Calu3 (cell line): ENCODE results near the gene PPP1R14C. TPM values are rescaled to one million over a fixed set of nuclear protein-coding genes. Genes with fewer than 3 reads are reported as not detected.

Experiments used
- BruUV-seq: library from RNA; stranded (reverse); fragments of 400-500 nt; replicated peaks from 2 replicates; lab custom pipeline; 2021; lab: Mats Ljungman, UMichigan
- CTCF ChIA-PET: fragments of 300-600 bp; sonication (Branson Sonifier 250); formaldehyde crosslinking; loops from one replicate; lab custom pipeline; 2022; ENCODE audit warnings: antibody characterized with exemption; lab: Charles Lee
- DNase-seq: peaks from one replicate; pipeline ENCODE4 v3.0.0; 2022
- H3K27ac Mint-ChIP-seq: one replicate; pipeline ENCODE4 v1.8.0; 2022; ENCODE audit warnings: mixed read lengths; ENCODE audit not compliant: unreplicated experiment
- H3K27me3 Mint-ChIP-seq: one replicate; pipeline ENCODE4 v1.8.0; 2022; ENCODE audit warnings: mixed read lengths; ENCODE audit not compliant: unreplicated experiment
- H3K36me3 Mint-ChIP-seq: one replicate; pipeline ENCODE4 v1.8.0; 2022; ENCODE audit warnings: mild to moderate bottlenecking, moderate library complexity, mixed read lengths; ENCODE audit not compliant: insufficient read depth, unreplicated experiment
- H3K4me1 Mint-ChIP-seq: one replicate; pipeline ENCODE4 v1.8.0; 2022; ENCODE audit warnings: mild to moderate bottlenecking, low read depth, mixed read lengths; ENCODE audit not compliant: unreplicated experiment
- H3K4me3 Mint-ChIP-seq: one replicate; pipeline ENCODE4 v1.8.0; 2022; ENCODE audit warnings: mild to moderate bottlenecking, low read depth, moderate library complexity, mixed read lengths; ENCODE audit not compliant: unreplicated experiment
- H3K9me3 Mint-ChIP-seq: one replicate; pipeline ENCODE4 v1.8.0; 2022; ENCODE audit warnings: low read depth, mixed read lengths; ENCODE audit not compliant: unreplicated experiment
- intact Hi-C: fragments of 100-400 bp; cut with micrococcal nuclease; formaldehyde crosslinking; loops from one replicate; pipeline ENCODE4 v1.10.0; 2022; ENCODE audit not compliant: unreplicated experiment
- total RNA-seq: library from RNA; stranded (reverse); gene quantifications from 2 replicates; pipeline ENCODE4 v1.2.3, GENCODE V29; 2022
- TF ChIP-seq, protein P1 (sequence below): fragments of 200-600 bp; IDR thresholded peaks from one replicate; pipeline ENCODE4 v1.8.0; 2022; ENCODE audit warnings: antibody characterized with exemption; ENCODE audit not compliant: unreplicated experiment

PPP1R14C gene
- total RNA-seq, 1 experiment from 2014 or later, result 3.6 TPM

DNA sequence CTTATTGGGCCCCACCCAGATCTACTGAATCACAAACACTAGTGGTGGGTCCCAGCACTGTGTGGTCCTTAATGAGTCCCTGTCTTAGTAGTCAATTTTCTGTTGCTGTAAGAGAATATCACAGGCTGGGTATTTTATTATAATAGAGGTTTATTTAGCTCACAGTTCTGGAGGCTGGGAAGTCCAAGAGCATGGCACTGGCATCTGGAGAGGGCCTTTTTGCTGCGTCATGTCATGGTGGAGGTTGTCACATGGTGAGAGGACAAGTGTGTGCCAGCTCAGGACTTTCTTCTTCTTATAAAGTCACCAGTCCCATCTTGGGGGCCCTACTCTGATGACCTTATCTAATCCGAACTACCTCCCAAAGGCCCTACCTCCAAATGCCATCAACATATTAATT lies 105.0 kb downstream of the PPP1R14C start:
- intact Hi-C loops, result no loop called here

DNA sequence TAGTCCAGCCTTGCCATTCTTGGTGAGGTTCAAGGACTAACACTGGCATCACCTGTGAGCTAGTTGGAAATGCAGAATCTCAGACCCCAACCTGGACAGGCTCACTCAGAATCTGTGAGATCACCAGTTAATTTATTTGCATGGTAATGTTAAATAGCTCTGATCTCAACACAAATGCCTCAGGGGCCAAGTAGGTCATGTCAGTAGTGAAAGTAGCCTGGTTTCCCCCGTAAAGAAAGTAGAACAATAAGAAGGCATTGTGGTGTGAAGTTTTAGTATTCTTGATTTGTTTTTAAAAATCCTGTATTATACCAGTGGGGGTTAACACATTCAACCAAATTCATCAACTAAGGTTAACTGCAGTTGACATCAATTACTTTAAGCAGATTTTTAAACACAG lies 105.5 kb downstream of the PPP1R14C start:
- Mint-ChIP-seq H3K9me3 (no peaks in the 10 kb centered on the region), H3K4me1 (peaks cover 10% of the 10 kb centered on the region), H3K36me3 (no peaks in the 10 kb centered on the region), H3K27ac (no peak overlapping the region), H3K4me3 (no peak overlapping the region), H3K27me3 (no peaks in the 10 kb centered on the region)
- CTCF ChIA-PET, result no interaction called here
- intact Hi-C loops, result no loop called here
- TF ChIP-seq, protein P1, sequence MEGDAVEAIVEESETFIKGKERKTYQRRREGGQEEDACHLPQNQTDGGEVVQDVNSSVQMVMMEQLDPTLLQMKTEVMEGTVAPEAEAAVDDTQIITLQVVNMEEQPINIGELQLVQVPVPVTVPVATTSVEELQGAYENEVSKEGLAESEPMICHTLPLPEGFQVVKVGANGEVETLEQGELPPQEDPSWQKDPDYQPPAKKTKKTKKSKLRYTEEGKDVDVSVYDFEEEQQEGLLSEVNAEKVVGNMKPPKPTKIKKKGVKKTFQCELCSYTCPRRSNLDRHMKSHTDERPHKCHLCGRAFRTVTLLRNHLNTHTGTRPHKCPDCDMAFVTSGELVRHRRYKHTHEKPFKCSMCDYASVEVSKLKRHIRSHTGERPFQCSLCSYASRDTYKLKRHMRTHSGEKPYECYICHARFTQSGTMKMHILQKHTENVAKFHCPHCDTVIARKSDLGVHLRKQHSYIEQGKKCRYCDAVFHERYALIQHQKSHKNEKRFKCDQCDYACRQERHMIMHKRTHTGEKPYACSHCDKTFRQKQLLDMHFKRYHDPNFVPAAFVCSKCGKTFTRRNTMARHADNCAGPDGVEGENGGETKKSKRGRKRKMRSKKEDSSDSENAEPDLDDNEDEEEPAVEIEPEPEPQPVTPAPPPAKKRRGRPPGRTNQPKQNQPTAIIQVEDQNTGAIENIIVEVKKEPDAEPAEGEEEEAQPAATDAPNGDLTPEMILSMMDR, result no peak
- no TSS peak for BruUV-seq
- no peak for DNase-seq

More for the DNA sequence above, 105.0 kb downstream of the PPP1R14C start:
- CTCF ChIA-PET, result no interaction called here
- DNase-seq, result no peak
- TF ChIP-seq, protein P1, result no peak
- no peaks in the 10 kb centered on the region for H3K27me3 Mint-ChIP-seq
- H3K36me3 Mint-ChIP-seq, result no peaks in the 10 kb centered on the region
- no TSS peak for BruUV-seq
- H3K9me3 Mint-ChIP-seq, result no peaks in the 10 kb centered on the region
- peaks cover 5% of the 10 kb centered on the region for H3K4me1 Mint-ChIP-seq
- no peak overlapping the region for H3K4me3 Mint-ChIP-seq
- H3K27ac Mint-ChIP-seq, result no peak overlapping the region

DNA sequence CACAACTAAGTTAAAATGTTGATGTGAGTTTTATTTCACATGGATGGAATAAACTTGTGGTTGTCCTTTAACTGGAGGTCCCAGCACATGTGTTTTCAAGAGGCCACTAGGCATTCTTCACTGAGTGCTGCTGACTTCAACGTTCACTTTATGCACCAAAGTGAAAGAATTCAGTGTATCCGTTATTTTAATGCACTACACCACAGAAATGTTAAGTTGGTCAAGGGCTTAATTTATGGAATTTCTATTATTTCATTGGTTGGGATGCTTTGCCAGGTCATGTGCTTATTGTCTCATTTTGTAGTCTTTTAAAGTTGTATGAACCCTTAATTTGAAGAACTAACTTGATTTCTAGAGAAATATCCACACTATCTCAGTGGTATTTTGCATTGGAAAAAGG lies 106.4 kb downstream of the PPP1R14C start:
- TF ChIP-seq, protein P1, result no peak
- no peak for DNase-seq
- H3K36me3 Mint-ChIP-seq, result no peaks in the 10 kb centered on the region
- BruUV-seq, result no TSS peak
- H3K9me3 Mint-ChIP-seq, result no peaks in the 10 kb centered on the region
- H3K27me3 Mint-ChIP-seq, result no peaks in the 10 kb centered on the region
- peaks cover 11% of the 10 kb centered on the region for H3K4me1 Mint-ChIP-seq
- no peak overlapping the region for H3K4me3 Mint-ChIP-seq
- no peak overlapping the region for H3K27ac Mint-ChIP-seq
- intact Hi-C loops, result no loop called here
- CTCF ChIA-PET, result no interaction called here

DNA sequence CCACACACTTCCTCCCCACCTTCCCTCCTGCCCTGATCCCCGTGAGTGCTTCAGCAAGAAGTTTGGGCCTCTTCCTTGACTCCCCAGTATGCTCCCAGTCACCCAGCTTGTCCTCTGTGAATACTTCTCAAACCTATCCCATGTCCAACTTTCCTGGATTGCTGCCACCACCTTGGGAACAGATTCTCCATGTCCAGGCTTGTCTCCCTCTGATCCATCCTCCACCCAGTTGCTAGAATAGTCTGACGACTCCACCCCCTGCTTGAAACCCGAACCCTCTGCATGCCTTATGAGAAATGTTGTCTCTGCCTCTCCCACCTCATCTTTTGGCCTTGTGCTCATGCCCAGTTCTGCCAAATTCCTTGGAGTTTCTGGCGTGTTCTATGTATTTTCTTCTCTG lies 108.0 kb downstream of the PPP1R14C start:
- no peaks in the 10 kb centered on the region for H3K9me3 Mint-ChIP-seq
- no peaks in the 10 kb centered on the region for H3K36me3 Mint-ChIP-seq
- no peak overlapping the region for H3K27ac Mint-ChIP-seq
- H3K4me1 Mint-ChIP-seq, result peaks cover 11% of the 10 kb centered on the region
- no TSS peak for BruUV-seq
- H3K27me3 Mint-ChIP-seq, result no peaks in the 10 kb centered on the region
- no peak overlapping the region for H3K4me3 Mint-ChIP-seq
- CTCF ChIA-PET, result no interaction called here
- DNase-seq, result no peak
- intact Hi-C loops, result no loop called here
- TF ChIP-seq, protein P1, result no peak
